ENCODE results near the gene SEPTIN2.
"Not testable (repeated sequence)": the region's sequence is repeated elsewhere in the genome, so short reads cannot be mapped to it uniquely, and the experiment has no call there.

The SEPTIN2 gene

GRCh38 chr2:241315879-241316631 is at the start of gene SEPTIN2:
Gene SEPTIN2, plus strand, starts transcription at chr2:241315925. Its CDS starts 8,308 bp downstream, at chr2:241324233.
- DNase-seq (ENCODE audit: extremely low read depth in 1 of 2, low read depth in 1 of 2) = peak; percentile 47 to 66

- DNase-seq (ENCODE audit: extremely low read depth in 1 of 2, low read depth in 1 of 2) = no peak
These were observed 48.3 kb upstream of the SEPTIN2 start for GRCh38 chr2:241267249-241268067.

- no peak for DNase-seq (ENCODE audit: extremely low read depth in 1 of 2, low read depth in 1 of 2)
These were observed 47.4 kb upstream of the SEPTIN2 start for GRCh38 chr2:241268306-241268705.

- no peak for DNase-seq (ENCODE audit: extremely low read depth in 1 of 2, low read depth in 1 of 2)
These were observed 46.8 kb upstream of the SEPTIN2 start for GRCh38 chr2:241268716-241269445.

GRCh38 chr2:241269707-241270520 is 45.8 kb upstream of the SEPTIN2 start:
- DNase-seq (ENCODE audit: extremely low read depth in 1 of 2, low read depth in 1 of 2) = no peak

GRCh38 chr2:241270531-241270930 is 45.2 kb upstream of the SEPTIN2 start:
- no peak for DNase-seq (ENCODE audit: extremely low read depth in 1 of 2, low read depth in 1 of 2)

GRCh38 chr2:241271706-241272302 is 43.9 kb upstream of the SEPTIN2 start:
- DNase-seq (ENCODE audit: extremely low read depth in 1 of 2, low read depth in 1 of 2) = peak; percentile 25 to 39

GRCh38 chr2:241272303-241273209 is 43.2 kb upstream of the SEPTIN2 start:
- peak; percentile 32 to 55 for DNase-seq (ENCODE audit: extremely low read depth in 1 of 2, low read depth in 1 of 2)

GRCh38 chr2:241273210-241274020 is 42.3 kb upstream of the SEPTIN2 start:
- no peak for DNase-seq (ENCODE audit: extremely low read depth in 1 of 2, low read depth in 1 of 2)

GRCh38 chr2:241274127-241274526 is 41.6 kb upstream of the SEPTIN2 start:
- no peak for DNase-seq (ENCODE audit: extremely low read depth in 1 of 2, low read depth in 1 of 2)

- DNase-seq (ENCODE audit: extremely low read depth in 1 of 2, low read depth in 1 of 2) = no peak
These were observed 40.2 kb upstream of the SEPTIN2 start for GRCh38 chr2:241275504-241275903.

- DNase-seq (ENCODE audit: extremely low read depth in 1 of 2, low read depth in 1 of 2) = no peak
These were observed 39.8 kb upstream of the SEPTIN2 start for GRCh38 chr2:241275910-241276309.

- not testable (repeated sequence) for DNase-seq (ENCODE audit: extremely low read depth in 1 of 2, low read depth in 1 of 2)
These were observed 37.4 kb upstream of the SEPTIN2 start for GRCh38 chr2:241278306-241278705.

GRCh38 chr2:241279413-241279812 is 36.3 kb upstream of the SEPTIN2 start:
- DNase-seq (ENCODE audit: extremely low read depth in 1 of 2, low read depth in 1 of 2) = no peak

- no peak for DNase-seq (ENCODE audit: extremely low read depth in 1 of 2, low read depth in 1 of 2)
These were observed 35.9 kb upstream of the SEPTIN2 start for GRCh38 chr2:241279828-241280227.

- no peak for DNase-seq (ENCODE audit: extremely low read depth in 1 of 2, low read depth in 1 of 2)
These were observed 35.4 kb upstream of the SEPTIN2 start for GRCh38 chr2:241280291-241280690.

GRCh38 chr2:241282555-241282954 is 33.2 kb upstream of the SEPTIN2 start:
- no peak for DNase-seq (ENCODE audit: extremely low read depth in 1 of 2, low read depth in 1 of 2)

GRCh38 chr2:241285596-241285995 is 30.1 kb upstream of the SEPTIN2 start:
- no peak for DNase-seq (ENCODE audit: extremely low read depth in 1 of 2, low read depth in 1 of 2)

Measured in stimulated activated CD8-positive, alpha-beta memory T cell treated with anti-CD3 and anti-CD28 coated beads, Interleukin-7, amount 100 ng/mL, for 48 hours (primary cell).